ENCODE measurements around the gene BMI1.
A peak's percentile ranks its signal among the peaks of the same experiment; 100 is the strongest.

BMI1 gene

GRCh38 chr10:22315455-22316285, 5.2 kb upstream of the BMI1 start:
- TF ChIP-seq CTCF (IDR thresholded peaks at IDR 0.05) = no peak
- TF ChIP-seq ZFX (IDR thresholded peaks at IDR 0.05; ENCODE audit: borderline replicate concordance) = no peak
- H3K27ac ChIP-seq = peak overlapping the region; percentile 91

GRCh38 chr10:22316286-22317075, 4.4 kb upstream of the BMI1 start, which contains the start of gene COMMD3:
TSS of gene COMMD3 (plus strand) at chr10:22316388. CDS start at chr10:22316418, 30 bp downstream.
- TF ChIP-seq ZFX (IDR thresholded peaks at IDR 0.05; ENCODE audit: borderline replicate concordance) (no peak), CTCF (IDR thresholded peaks at IDR 0.05) (no peak)
- peak within 1 kb of the TSS; percentile 91 for H3K27ac ChIP-seq

GRCh38 chr10:22317076-22317370, 3.9 kb upstream of the BMI1 start:
- TF ChIP-seq ZFX (IDR thresholded peaks at IDR 0.05; ENCODE audit: borderline replicate concordance) (no peak), CTCF (IDR thresholded peaks at IDR 0.05) (no peak)
- peak overlapping the region; percentile 91 for H3K27ac ChIP-seq

- H3K27ac ChIP-seq = no peak overlapping the region; the same call in 1 of the 2 replicates
- TF ChIP-seq CTCF (IDR thresholded peaks at IDR 0.05) (no peak), ZFX (IDR thresholded peaks at IDR 0.05; ENCODE audit: borderline replicate concordance) (no peak)
Observed at GRCh38 chr10:22317771-22318565, 2.9 kb upstream of the BMI1 start.

- no peak overlapping the region for H3K27ac ChIP-seq
- no peak for TF ChIP-seq ZFX (IDR thresholded peaks at IDR 0.05; ENCODE audit: borderline replicate concordance)
- no peak for TF ChIP-seq CTCF (IDR thresholded peaks at IDR 0.05)
Observed at GRCh38 chr10:22318772-22319171, 2.1 kb upstream of the BMI1 start.

GRCh38 chr10:22319547-22319979, 1.3 kb upstream of the BMI1 start:
- no peak for TF ChIP-seq CTCF (IDR thresholded peaks at IDR 0.05)
- no peak for TF ChIP-seq ZFX (IDR thresholded peaks at IDR 0.05; ENCODE audit: borderline replicate concordance)
- no peak overlapping the region; the same call in 1 of the 2 replicates for H3K27ac ChIP-seq
